ENCODE data around the gene LAMB4. TPM values are rescaled to one million over a fixed set of nuclear protein-coding genes. Genes with fewer than 3 reads are reported as not detected.

The LAMB4 gene
- polyA plus RNA-seq, 5 donors, result 0.09 to 0.43 (median 0.28) TPM

GRCh38 chr7:108012499-108013430, 117.4 kb downstream of the LAMB4 start:
- DNase-seq, result no peak

DNA sequence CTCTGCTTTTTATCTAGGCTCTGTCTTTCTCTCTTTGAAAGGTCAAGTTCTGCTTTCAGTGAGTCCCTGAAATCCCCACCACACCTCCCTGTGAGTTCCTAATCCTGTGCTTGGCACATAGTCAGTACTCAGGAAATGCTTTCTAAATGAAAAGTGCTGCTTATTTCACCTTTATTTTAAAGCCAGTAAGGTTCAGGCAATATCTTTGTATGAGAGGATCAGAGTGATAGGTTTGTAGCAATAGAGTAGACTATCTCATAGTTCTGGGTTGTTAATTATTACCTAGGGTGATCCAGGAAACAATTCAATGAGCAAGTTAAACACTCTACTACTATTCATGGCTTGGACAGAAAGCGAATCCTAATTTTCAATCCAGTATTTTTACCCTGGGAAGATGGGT, 119.8 kb downstream of the LAMB4 start:
- DNase-seq, result no peak

DNA sequence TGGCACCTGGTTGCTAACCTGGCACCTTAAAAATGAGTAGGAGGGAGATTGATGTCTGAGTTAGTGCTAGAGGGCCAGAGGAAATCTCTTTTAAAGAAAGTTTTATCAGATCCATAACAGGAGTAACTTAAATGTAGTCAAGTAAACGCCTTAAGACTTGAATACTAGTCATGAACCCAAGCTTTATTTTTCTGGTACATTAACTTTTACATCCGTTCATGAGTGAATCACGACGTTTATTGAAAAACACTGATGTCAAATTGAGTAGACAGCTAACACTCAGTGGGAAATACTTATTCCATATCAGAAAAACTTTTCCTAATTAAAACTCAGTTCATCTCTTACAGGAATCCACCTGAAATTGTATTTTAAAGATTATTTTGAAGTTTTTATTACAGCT, 120.3 kb downstream of the LAMB4 start:
- no peak for DNase-seq

DNA sequence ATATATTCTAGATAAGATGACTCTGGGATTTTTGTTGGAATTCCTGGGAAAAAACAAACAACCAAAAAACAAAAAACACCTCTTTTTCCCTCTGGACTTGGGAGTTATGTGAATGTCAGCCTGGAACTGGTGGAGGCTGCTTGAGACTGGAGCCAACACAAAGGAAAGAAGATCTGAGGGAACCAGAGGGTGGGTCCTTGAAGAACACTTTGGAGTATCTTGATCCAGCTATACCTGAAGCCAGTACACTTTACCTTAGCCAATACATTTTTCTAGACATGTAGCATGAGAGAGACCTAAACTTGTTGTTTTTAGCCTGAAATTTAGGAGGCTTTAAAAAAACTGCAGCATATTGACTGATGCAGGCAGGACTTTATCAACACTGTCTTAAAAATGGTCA, 121.3 kb downstream of the LAMB4 start:
- no peak for DNase-seq

GRCh38 chr7:108008240-108008639, 121.9 kb downstream of the LAMB4 start:
- no peak for DNase-seq

- DNase-seq, result no peak
Measured at GRCh38 chr7:108007762-108008161, 122.4 kb downstream of the LAMB4 start.

GRCh38 chr7:108007261-108007660, 122.9 kb downstream of the LAMB4 start:
- peak in 1 of 2 donors; percentile 44 for DNase-seq

GRCh38 chr7:108004220-108005142, 125.7 kb downstream of the LAMB4 start:
- peak in 1 of 2 donors; percentile 54 for DNase-seq

- no peak for DNase-seq
Measured at GRCh38 chr7:108003599-108003935, 126.6 kb downstream of the LAMB4 start.

GRCh38 chr7:108002726-108003598, 127.2 kb downstream of the LAMB4 start, which contains the start of gene LAMB1:
LAMB1 (minus strand) TSS chr7:108003161; CDS start chr7:108002885, 276 bp downstream.
- DNase-seq, result peak; percentile 75 to 76

DNA sequence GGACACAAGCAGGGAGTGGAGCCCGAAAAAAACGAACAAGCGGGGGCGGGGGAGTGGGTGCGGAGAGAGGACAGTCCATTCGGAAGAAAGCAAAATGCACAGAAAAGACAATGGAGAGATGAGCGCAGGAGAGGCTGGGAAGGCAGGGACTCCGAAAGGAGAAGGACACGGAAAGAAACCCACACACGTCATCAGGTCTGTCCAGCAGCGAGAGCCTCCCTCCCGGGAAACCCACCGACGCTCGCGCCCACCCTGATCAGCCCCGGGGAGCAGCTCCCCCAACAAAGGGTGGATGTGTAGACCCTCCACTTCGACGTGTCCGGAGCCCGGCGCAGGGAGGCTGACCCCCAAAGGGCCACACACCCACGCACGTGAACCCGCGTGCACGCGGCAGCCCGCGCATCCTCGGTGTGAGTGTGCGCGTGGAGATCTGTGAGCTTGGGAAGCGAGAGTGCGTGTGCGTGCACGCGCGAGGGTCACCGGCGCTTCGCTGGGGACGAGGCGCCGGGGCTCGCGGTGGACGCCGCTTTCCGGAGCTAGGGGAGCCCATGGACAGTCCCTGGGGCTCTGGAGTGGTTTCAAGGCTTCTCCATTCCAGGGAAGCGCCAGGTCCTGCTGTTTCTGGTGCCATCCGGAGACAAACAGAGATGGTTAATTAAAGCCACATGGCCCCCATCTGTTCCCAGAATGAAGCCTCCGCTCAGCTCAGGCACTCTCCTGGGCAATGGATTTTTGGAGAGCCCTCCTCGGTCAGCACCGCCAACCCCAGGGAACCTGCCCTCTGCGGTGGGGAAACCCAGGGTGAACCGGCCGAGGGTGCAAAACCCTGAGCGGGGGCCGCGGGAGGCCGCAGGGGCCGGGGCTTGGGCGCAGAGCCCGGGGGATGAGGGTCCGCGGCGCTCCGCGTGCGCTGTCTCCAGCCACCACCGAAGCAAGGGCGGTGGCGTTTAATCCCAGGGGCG, 128.1 kb downstream of the LAMB4 start:
- no peak for DNase-seq

GRCh38 chr7:108000875-108001763, 129.0 kb downstream of the LAMB4 start:
- no peak for DNase-seq

DNA sequence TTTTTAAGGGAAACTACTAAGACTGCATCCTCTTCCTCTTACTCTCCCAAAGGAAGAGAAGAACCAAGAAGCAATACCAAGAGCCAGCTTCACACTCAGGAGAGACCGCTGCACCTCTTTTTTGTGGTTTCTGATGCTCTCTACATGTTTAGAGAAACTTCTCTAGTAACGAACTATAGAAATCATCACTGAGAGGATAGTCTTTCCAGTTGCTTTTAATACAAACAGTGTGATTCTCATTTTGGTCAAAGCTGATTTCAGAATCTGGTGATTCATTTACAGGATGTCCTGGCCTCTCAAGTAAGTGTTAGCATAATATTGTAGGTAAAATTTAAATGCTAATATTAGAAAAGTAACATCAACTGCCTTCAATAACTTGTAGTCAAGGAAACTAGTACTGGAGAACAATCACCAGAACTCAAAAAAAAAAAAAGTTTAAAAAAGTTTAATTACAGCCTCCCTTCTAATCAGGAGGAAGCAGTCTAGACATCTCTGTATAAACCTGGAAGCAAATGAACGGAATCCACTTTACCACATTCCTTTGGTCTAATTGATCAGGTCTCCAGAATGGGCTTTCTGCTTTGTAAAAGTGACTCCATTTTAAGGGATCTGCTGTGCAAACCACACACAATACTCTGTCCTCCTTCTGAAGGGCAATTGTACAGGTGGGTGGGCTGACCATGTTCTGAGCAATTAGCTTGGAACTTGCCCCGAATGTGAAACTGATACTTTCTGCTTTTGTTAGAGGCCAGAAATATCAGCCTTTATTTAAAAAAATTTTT, 130.2 kb downstream of the LAMB4 start:
- no peak for DNase-seq

GRCh38 chr7:107998660-107999480, 131.3 kb downstream of the LAMB4 start:
- DNase-seq, result no peak

DNA sequence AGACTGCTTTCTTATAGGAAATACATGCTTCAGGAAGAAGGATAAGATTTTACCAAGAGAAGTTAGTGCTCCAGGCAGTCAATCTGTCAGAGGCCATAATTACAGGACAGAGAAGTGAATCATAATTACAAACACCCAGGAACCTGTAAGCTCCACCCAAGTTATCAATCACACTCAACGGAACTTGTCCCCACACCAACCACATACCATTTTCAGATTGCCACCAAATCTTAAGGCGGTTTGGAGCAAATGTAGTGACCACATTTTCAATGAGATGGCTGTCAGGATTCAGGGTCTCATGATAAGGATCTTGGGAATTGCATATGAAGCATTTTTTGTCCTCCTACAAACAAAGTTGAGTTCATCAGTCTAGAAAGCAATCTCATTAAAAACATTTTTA, 132.0 kb downstream of the LAMB4 start:
- DNase-seq, result no peak

DNA sequence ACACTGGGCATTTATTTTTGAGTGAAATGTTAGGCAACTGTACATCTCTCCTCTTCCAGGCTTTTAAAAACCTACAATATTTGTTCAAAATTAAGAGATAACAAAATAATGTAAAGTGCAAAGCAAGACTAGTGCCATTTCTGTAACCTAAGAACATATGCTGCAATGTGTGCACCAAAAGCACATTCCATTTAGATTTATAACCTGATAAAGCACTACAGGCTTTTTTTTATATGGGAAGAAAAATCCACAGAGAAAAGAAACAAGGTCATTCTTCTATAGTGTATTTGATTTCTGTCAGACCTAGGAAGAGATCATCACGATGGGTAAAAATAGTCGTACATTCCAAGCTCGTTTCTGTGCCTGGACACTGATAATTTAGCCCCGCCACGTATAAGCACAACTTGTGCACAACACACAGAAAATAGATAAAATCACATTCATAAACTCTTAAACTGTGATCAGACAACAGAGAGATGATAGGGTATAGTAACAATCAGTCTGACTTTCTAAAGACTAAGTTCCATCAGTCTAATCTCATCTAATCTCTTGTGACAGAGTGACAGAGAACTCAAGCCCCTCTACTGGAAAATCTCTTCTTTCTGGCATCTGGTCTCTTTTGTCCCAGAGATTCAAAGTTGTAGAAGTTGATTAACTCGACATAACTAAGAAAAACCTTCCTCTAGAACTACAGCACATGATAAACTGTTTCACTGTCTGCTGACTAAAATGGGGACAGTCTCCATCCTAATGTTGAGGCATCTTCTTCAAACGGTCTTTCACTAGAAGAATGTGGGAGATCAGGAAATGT, 133.9 kb downstream of the LAMB4 start:
- no peak for DNase-seq
